Endothelial cell of umbilical vein (primary cell): Measurements from ENCODE around the gene IL36B. TPM values are rescaled to one million over a fixed set of nuclear protein-coding genes. Genes with fewer than 3 reads are reported as not detected.

Experiments used
- BruUV-seq: library from RNA; stranded (reverse); fragments of 400-500 nt; replicated peaks from 2 replicates; lab custom pipeline; 2021; lab: Mats Ljungman, UMichigan
- CTCF ChIA-PET: fragments of 300-600, 350-600 bp; sonication (Branson Sonifier 250); formaldehyde crosslinking; loops from one replicate; lab custom pipeline; 2021; ENCODE audit warnings: antibody characterized with exemption, inconsistent platforms; lab: Charles Lee
- POLR2A ChIA-PET: fragments of 300-600, 350-600 bp; sonication (Branson Sonifier 250); formaldehyde crosslinking; loops from one replicate; lab custom pipeline; 2021; ENCODE audit warnings: antibody characterized with exemption, inconsistent platforms; lab: Charles Lee
- DNase-seq: peaks from one replicate; pipeline ENCODE4 v3.0.0-alpha.2; 2011; ENCODE audit warnings: low read depth, low spot score
- FAIRE-seq: peaks from 2 replicates; lab custom pipeline; 2011; peaks lifted over from hg19 to GRCh38; lab: Jason Lieb, UNC
- H2AFZ ChIP-seq: 2 replicates; pipeline ENCODE4 v1.6.0; 2012; ENCODE audit warnings: low read depth, low read length, control low read depth, inconsistent platforms
- H3K27ac ChIP-seq: 2 replicates; pipeline ENCODE4 v1.5.1; 2011; ENCODE audit warnings: low read depth, mild to moderate bottlenecking, control low read depth, low read length, moderate library complexity; ENCODE audit not compliant: insufficient read depth
- H3K27me3 ChIP-seq, 2 experiments: 2 replicates each; pipeline versions ENCODE4 v1.6.0 to v1.6.1; 2011; ENCODE audit warnings: low read length in 2 of 2, mixed read lengths in 1 of 2; ENCODE audit not compliant: control insufficient read depth in 2 of 2, insufficient read depth in 2 of 2
- H3K36me3 ChIP-seq, 2 experiments: 2 replicates in 1 of 2; 3 replicates in 1 of 2; pipeline ENCODE4 v1.5.1; 2011; ENCODE audit warnings: low read length in 2 of 2, mild to moderate bottlenecking in 1 of 2, moderate library complexity in 1 of 2; ENCODE audit not compliant: control insufficient read depth in 2 of 2, insufficient read depth in 2 of 2; ENCODE audit errors: extremely low read depth in 1 of 2
- H3K4me1 ChIP-seq: 3 replicates; pipeline ENCODE4 v1.5.1; 2011; ENCODE audit warnings: mild to moderate bottlenecking, low read length; ENCODE audit not compliant: control insufficient read depth, insufficient read depth; ENCODE audit errors: extremely low read depth
- H3K4me2 ChIP-seq: 2 replicates; pipeline ENCODE4 v1.6.1; 2011; ENCODE audit warnings: low read length, control low read depth, mixed read lengths; ENCODE audit not compliant: insufficient read depth
- H3K4me3 ChIP-seq, 3 experiments: fragments of 200-600 bp in 1 of 3; sonication (generic), shearing (Covaris generic) in 1 of 3; replicated peaks in 1 of 3; 2 replicates each; pipeline ENCODE4 v1.5.1; 2011 to 2016; ENCODE audit warnings: control low read depth in 3 of 3, low read length in 3 of 3, mild to moderate bottlenecking in 2 of 3, inconsistent platforms in 1 of 3, low read depth in 1 of 3, moderate library complexity in 1 of 3; ENCODE audit not compliant: insufficient read depth in 1 of 3
- H3K79me2 ChIP-seq: 2 replicates; pipeline ENCODE4 v1.6.0; 2012; ENCODE audit warnings: low read length, inconsistent platforms; ENCODE audit not compliant: control insufficient read depth, insufficient read depth
- H3K9ac ChIP-seq: replicated peaks from 2 replicates; pipeline ENCODE3; 2011; ENCODE audit warnings: low read length, control low read depth; ENCODE audit not compliant: insufficient read depth; ENCODE audit errors: extremely low read depth
- H3K9me1 ChIP-seq: replicated peaks from 3 replicates; pipeline ENCODE4 v1.6.0; 2011; ENCODE audit warnings: mild to moderate bottlenecking, low read length; ENCODE audit not compliant: control insufficient read depth, insufficient read depth; ENCODE audit errors: extremely low read depth
- H3K9me3 ChIP-seq: replicated peaks from 2 replicates; pipeline ENCODE4 v1.5.1; 2012; ENCODE audit warnings: low read length, inconsistent platforms; ENCODE audit not compliant: control insufficient read depth, insufficient read depth
- H4K20me1 ChIP-seq: replicated peaks from 2 replicates; pipeline ENCODE3; 2011; ENCODE audit warnings: mild to moderate bottlenecking, low read length; ENCODE audit not compliant: control insufficient read depth, insufficient read depth; ENCODE audit errors: extremely low read depth
- EZH2 ChIP-seq: IDR thresholded peaks from 2 replicates; pipeline ENCODE4 v1.6.1; 2012; ENCODE audit warnings: borderline replicate concordance, low read depth, mild to moderate bottlenecking, moderate library complexity, low read length, inconsistent platforms; ENCODE audit not compliant: severe bottlenecking
- FOS ChIP-seq: IDR thresholded peaks from 2 replicates; pipeline ENCODE4 v1.6.1; 2011; ENCODE audit warnings: mild to moderate bottlenecking, low read length, moderate library complexity, borderline replicate concordance; ENCODE audit not compliant: insufficient read depth
- GATA2 ChIP-seq: IDR thresholded peaks from 2 replicates; pipeline ENCODE4 v1.7.0; 2011; ENCODE audit warnings: low read depth, mild to moderate bottlenecking, moderate library complexity, mixed read lengths, low read length; ENCODE audit not compliant: insufficient read length, insufficient read depth
- JUN ChIP-seq: IDR thresholded peaks from 2 replicates; pipeline ENCODE4 v1.6.1; 2011; ENCODE audit warnings: borderline replicate concordance, low read depth; ENCODE audit not compliant: insufficient read length, insufficient read depth
- MYC ChIP-seq: IDR thresholded peaks from one replicate; pipeline ENCODE4 v1.6.1; 2011; ENCODE audit warnings: mild to moderate bottlenecking, low read depth, low read length
- POLR2AphosphoS5 ChIP-seq: IDR thresholded peaks from 2 replicates; pipeline ENCODE4 v1.6.1; 2012; ENCODE audit warnings: low read depth, mild to moderate bottlenecking, control low read depth, low read length, moderate library complexity; ENCODE audit not compliant: insufficient read depth
- dilution Hi-C: fragments of 300-500 bp; cut with MboI; formaldehyde crosslinking; loops from one replicate; pipeline ENCODE4 v1.15.0; 2019; ENCODE audit warnings: low sequenced_read_pairs; ENCODE audit not compliant: extremely low pct_ligation_motif_present
- intact Hi-C: fragments of 100-400 bp; cut with micrococcal nuclease; formaldehyde crosslinking; loops from one replicate; pipeline ENCODE4 v1.10.0; 2022
- polyA plus RNA-seq, 4 experiments: library from polyadenylated mRNA; depleted of rRNA in 3 of 4; stranded (reverse) in 3 of 4; unstranded in 1 of 4; fragments of >200 nt; gene quantifications; 2 replicates each; pipeline versions ENCODE4 v1.2.1 to v1.2.3, GENCODE V29; 2011 to 2012; ENCODE audit warnings: missing spikeins in 1 of 4
- total RNA-seq: library from RNA; stranded (reverse); gene quantifications from 2 replicates; pipeline ENCODE4 v1.2.3, GENCODE V29; 2021
- TF ChIP-seq, protein P1 (sequence below), 2 donors: IDR thresholded peaks; 1 replicate in 1 of 2; 2 replicates in 1 of 2; pipeline ENCODE4 v1.5.1; 2011; ENCODE audit warnings: low read length in 2 of 2, mild to moderate bottlenecking in 2 of 2, moderate library complexity in 2 of 2, control low read depth in 1 of 2, inconsistent platforms in 1 of 2, low read depth in 1 of 2; ENCODE audit not compliant: insufficient read depth in 1 of 2; ENCODE audit errors: extremely low read depth in 1 of 2
- TF ChIP-seq, protein P2 (sequence below): IDR thresholded peaks from 2 replicates; pipeline ENCODE4 v1.6.1; 2011; ENCODE audit not compliant: insufficient read depth, insufficient read length

IL36B gene
- total and polyA plus RNA-seq, 2 donors (not counting 3 experiments of a cell fraction or from before 2014, with no cell fraction given): not detected

DNA sequence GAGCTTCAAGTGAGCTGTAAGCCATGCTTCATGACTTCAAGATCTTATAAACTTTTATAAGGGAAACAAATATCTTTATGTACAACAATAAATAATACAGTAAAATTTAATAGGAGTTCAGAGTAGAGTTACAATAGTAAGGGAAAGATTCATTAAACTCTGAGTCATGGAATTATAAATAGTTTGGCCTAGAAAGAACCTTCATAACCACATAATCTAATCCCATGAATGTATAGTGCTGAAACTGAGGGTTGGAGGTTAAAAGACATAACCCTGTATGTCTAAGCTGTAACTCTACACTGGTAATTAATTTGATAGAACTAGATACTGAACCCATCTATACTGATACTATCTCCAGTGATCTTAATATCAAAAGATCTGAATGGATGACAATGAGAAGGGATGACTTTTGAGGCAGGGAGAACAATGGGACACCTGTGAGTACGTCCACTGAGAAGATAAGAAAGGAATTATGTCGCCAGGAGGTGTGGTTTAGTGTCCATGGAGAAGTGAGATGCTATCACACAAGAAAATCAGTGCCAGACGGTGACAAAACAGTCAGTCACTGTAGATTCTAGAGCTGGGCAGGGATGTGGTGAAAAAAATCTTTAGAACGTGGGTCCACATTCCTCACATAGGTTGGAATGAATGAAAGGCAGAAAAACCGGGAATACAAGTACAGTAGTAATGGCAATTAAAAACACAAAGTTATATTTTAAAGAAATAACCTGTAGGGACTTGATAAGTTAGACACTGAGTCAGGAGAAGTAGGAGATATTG lies 16.2 kb upstream of the IL36B start:
- TF ChIP-seq EZH2 (no peak), JUN (no peak), FOS (no peak), GATA2 (no peak), POLR2AphosphoS5 (no peak), MYC (no peak)
- TF ChIP-seq, protein P1, sequence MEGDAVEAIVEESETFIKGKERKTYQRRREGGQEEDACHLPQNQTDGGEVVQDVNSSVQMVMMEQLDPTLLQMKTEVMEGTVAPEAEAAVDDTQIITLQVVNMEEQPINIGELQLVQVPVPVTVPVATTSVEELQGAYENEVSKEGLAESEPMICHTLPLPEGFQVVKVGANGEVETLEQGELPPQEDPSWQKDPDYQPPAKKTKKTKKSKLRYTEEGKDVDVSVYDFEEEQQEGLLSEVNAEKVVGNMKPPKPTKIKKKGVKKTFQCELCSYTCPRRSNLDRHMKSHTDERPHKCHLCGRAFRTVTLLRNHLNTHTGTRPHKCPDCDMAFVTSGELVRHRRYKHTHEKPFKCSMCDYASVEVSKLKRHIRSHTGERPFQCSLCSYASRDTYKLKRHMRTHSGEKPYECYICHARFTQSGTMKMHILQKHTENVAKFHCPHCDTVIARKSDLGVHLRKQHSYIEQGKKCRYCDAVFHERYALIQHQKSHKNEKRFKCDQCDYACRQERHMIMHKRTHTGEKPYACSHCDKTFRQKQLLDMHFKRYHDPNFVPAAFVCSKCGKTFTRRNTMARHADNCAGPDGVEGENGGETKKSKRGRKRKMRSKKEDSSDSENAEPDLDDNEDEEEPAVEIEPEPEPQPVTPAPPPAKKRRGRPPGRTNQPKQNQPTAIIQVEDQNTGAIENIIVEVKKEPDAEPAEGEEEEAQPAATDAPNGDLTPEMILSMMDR (IDR thresholded peaks at IDR 0.05; ENCODE audit: extremely low read depth in 1 of 2, insufficient read depth in 1 of 2, low read depth in 1 of 2, low read length in 2 of 2): no peak
- TF ChIP-seq, protein P2, sequence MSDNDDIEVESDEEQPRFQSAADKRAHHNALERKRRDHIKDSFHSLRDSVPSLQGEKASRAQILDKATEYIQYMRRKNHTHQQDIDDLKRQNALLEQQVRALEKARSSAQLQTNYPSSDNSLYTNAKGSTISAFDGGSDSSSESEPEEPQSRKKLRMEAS: no peak
- H3K4me2 ChIP-seq: no peak overlapping the region
- CTCF ChIA-PET: interaction anchor here (1.7 kb wide), 1 partner anchor 11 kb away, joined by 5 read pairs; no protein-coding TSS in a partner anchor
- H2AFZ ChIP-seq: no peak overlapping the region
- no peak overlapping the region for H3K4me3 ChIP-seq
- no peaks in the 10 kb centered on the region for H3K27me3 ChIP-seq
- no peak for DNase-seq
- no peak overlapping the region for H3K27ac ChIP-seq
- dilution Hi-C loops: no loop called here
- intact Hi-C loops: no loop called here
- no peak overlapping the region for H3K9ac ChIP-seq
- no TSS peak for BruUV-seq
- no peaks in the 10 kb centered on the region for H4K20me1 ChIP-seq
- POLR2A ChIA-PET: no interaction called here
- FAIRE-seq: no peak
- H3K4me1 ChIP-seq: no peaks in the 10 kb centered on the region
- H3K36me3 ChIP-seq: no peaks in the 10 kb centered on the region
- no peaks in the 10 kb centered on the region for H3K9me1 ChIP-seq
- no peaks in the 10 kb centered on the region for H3K9me3 ChIP-seq
- H3K79me2 ChIP-seq: no peaks in the 10 kb centered on the region
